ENCODE results near the gene NDRG4.

Gene NDRG4

GRCh38 chr16:58535100-58535499 is 35.2 kb downstream of the NDRG4 start:
- ChIA-PET CTCF (interaction anchor here (0.7 kb wide), 1 partner anchor 15 kb away, joined by 3 read pairs; no protein-coding TSS in a partner anchor), POLR2A (ENCODE audit: low non-redundant PET) (no interaction called here)
- DNase-seq (ENCODE audit: low spot score), result no peak
- H3K27ac ChIP-seq, result no peak overlapping the region
- TF ChIP-seq CTCF (conservative IDR thresholded peaks at IDR 0.05; ENCODE audit: low read depth), result no peak

GRCh38 chr16:58536278-58536677 is 36.3 kb downstream of the NDRG4 start:
- ChIA-PET CTCF (interaction anchor here (0.7 kb wide), 1 partner anchor 18 kb away, joined by 3 read pairs; no protein-coding TSS in a partner anchor), POLR2A (ENCODE audit: low non-redundant PET) (no interaction called here)
- no peak for TF ChIP-seq CTCF (conservative IDR thresholded peaks at IDR 0.05; ENCODE audit: low read depth)
- no peak for DNase-seq (ENCODE audit: low spot score)
- H3K27ac ChIP-seq, result no peak overlapping the region

GRCh38 chr16:58537124-58537906 is 37.4 kb downstream of the NDRG4 start:
- no peak overlapping the region for H3K27ac ChIP-seq
- POLR2A ChIA-PET (ENCODE audit: low non-redundant PET), result no interaction called here
- no peak for TF ChIP-seq CTCF (conservative IDR thresholded peaks at IDR 0.05; ENCODE audit: low read depth)
- CTCF ChIA-PET, result interaction anchor here (0.6 to 1.1 kb wide), 3 partner anchors 27 to 61 kb away, joined by 3 read pairs; no protein-coding TSS in a partner anchor
- no peak for DNase-seq (ENCODE audit: low spot score)

GRCh38 chr16:58541711-58542110 is 41.8 kb downstream of the NDRG4 start:
- ChIA-PET POLR2A (ENCODE audit: low non-redundant PET) (no interaction called here), CTCF (no interaction called here)
- no peak for DNase-seq (ENCODE audit: low spot score)
- no peak overlapping the region for H3K27ac ChIP-seq
- no peak for TF ChIP-seq CTCF (conservative IDR thresholded peaks at IDR 0.05; ENCODE audit: low read depth)

GRCh38 chr16:58542291-58542690 is 42.3 kb downstream of the NDRG4 start:
- no peak for DNase-seq (ENCODE audit: low spot score)
- no peak for TF ChIP-seq CTCF (conservative IDR thresholded peaks at IDR 0.05; ENCODE audit: low read depth)
- POLR2A ChIA-PET (ENCODE audit: low non-redundant PET), result no interaction called here

DNA sequence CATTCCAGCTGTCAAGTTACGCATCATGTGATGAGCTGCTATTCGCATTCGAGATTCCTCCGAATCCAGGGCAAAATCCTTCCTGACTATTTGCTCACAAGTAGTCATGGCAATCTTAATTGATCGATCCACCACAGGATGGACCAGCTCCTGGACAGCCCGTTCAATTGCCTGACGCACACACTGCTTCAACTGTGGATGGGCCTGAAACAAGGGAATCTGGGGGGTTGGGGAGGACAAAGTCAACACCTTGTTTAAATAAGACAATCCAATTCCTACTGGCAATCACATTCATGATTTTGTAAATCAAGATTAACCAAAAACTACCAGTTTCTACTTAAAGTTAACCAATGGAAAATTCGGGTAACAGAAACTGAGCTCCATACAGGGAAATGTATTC is 43.7 kb downstream of the NDRG4 start:
- POLR2A ChIA-PET (ENCODE audit: low non-redundant PET), result no interaction called here
- no peak for TF ChIP-seq CTCF (conservative IDR thresholded peaks at IDR 0.05; ENCODE audit: low read depth)
- CTCF ChIA-PET, result no interaction called here
- no peak overlapping the region for H3K27ac ChIP-seq
- no peak for DNase-seq (ENCODE audit: low spot score)

More at GRCh38 chr16:58542291-58542690, 42.3 kb downstream of the NDRG4 start:
- H3K27ac ChIP-seq, result no peak overlapping the region
- CTCF ChIA-PET, result no interaction called here

Data from RWPE1 (cell line).